GM19438 (cell line): ENCODE measurements around the gene SLC1A2.

ENCODE experiments used
- ATAC-seq: cut with Tn5 transposase; IDR thresholded peaks from one replicate; pipeline ENCODE4 v1.9.1; 2021; ENCODE audit warnings: low read depth; ENCODE audit not compliant: unreplicated experiment

SLC1A2 gene

GRCh38 chr11:35414776-35415175 is 4.6 kb downstream of the SLC1A2 start:
- no peak for ATAC-seq

- ATAC-seq: no peak
These were observed 5.0 kb downstream of the SLC1A2 start for GRCh38 chr11:35414311-35414710.

- ATAC-seq: no peak
These were observed 5.8 kb downstream of the SLC1A2 start for GRCh38 chr11:35413598-35413997.

DNA sequence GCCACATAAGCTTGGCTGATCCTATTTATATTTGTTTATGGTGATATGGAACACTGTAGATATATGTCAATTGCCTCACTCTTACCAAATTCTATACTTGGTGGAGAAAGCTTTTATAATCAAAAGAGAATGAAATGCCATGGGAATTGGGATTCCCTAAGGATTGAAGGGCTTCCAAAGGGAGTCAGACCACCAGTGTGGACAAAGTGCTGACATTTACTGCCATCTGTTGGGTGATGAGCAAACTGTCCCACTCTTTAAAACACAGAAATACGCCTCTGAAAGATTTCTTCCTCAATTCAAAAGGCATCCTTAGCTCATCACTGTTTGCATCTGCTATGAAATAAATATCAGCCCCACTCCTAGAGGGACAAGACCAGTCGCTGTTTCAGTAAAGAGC is 7.1 kb downstream of the SLC1A2 start:
- no peak for ATAC-seq

DNA sequence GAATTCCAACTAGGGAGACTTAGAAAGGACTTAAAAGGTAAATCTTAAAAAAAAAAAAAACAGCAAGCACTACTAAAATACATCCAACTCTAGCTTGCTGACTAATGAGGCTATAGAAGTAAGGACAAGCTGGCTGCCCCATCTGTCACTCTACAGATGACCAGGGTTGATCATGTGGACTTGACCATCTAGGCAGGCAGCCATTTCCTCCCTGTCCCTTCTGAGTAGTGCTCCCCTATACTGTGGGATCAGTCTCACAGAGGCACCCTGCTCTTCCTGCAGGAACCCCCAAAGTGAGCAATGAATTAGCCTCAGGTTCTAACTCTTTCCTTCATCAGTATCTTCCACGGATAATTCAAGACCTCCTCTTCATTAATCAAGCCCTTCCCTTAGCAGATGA is 12.3 kb downstream of the SLC1A2 start:
- no peak for ATAC-seq

- ATAC-seq: no peak
These were observed 15.0 kb downstream of the SLC1A2 start for GRCh38 chr11:35404388-35404775.

GRCh38 chr11:35403765-35404387 is 15.5 kb downstream of the SLC1A2 start:
- ATAC-seq: no peak

- ATAC-seq: no peak
These were observed 16.4 kb downstream of the SLC1A2 start for GRCh38 chr11:35402751-35403660.

DNA sequence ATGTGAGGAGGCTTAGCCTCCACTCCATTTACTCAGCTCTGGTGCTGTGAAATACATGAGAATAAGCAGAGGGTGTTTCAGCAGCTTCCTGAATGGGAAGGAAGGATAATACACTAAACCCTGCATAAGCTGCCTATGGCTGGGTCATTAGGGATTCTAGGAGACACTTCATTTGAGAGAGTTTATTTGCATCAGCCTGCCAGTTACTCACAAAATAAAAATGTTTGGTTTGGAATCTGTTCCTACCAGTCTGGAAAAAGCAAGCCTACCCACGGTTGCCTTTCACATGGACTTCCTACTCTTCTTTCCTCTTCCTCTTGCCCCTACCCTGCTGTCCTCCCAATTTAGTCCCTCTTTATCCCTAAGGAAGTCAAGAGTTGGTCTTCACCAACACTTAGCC is 20.5 kb downstream of the SLC1A2 start:
- ATAC-seq: no peak

DNA sequence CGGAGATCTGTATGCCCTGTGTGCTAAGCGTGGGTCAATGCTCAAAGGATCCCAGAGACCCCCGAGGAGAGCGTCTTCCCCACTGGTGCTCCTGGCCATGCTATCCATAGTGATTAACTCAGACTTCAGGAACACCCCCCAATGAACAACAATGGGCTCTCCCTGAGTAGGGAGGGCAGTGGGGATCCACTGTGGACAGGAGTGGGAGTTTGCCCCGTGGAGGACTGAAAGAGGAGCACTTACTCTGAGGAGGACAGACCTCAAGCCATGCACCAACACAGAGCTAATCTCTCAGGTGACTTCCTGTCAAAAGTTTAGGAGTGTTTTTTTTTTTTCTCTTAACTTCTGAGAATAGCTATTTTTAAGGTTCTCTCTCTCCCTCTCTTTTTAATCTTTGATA is 24.4 kb downstream of the SLC1A2 start:
- no peak for ATAC-seq

DNA sequence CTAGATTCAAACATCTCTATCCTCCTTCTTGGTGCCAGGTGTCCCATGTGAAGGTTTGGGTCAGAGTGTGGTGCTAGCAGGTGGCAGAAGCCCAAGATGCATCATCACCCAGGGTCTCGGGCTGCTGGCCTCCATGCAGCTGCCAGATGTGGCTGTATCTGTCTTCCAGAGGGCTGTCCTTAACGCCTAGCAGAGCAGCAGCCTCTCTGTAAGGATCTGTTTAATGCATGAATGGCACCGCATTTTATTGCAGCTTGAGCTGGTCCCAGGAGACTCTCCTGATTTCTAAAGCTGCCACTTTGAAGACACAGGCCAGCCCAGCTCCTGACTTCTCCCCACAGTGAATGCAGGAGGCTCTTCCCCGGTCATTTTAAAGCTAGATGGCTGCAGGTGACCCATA is 26.3 kb downstream of the SLC1A2 start:
- no peak for ATAC-seq

DNA sequence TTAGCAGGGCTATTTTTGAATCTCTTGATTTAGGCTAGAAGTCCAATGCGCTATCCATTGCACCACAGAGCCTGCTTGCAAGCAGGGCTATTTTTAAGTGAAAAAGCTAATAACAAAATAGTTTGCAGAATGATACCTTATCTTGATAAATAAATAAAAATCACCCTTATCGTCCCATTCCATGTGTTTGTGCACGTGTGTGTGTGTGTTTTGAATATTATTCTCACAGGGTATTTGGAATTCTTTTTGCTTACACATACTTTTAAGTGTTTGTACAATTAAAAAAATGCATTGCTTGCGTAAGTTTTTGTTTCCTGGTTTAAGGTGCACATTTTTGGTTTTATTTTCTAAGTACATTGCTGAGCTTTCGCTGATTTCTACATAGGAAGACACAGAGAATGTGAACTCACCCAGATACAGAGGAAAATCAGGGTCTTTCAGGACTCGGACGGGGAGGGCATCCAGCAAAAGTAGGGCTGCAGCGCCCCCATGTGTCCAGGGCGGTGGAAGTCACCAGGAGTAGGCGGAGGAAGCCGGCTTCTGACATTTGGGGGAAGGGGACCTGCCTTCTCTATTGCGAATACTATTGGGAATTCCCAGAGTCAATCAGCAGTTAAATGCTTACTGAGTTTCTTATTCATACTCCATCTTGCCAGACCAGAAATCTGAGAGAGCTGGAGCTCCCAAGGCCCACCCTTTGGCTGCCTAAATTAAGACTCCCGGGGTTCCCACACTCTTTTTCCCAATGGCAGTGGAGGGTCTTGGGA is 27.3 kb downstream of the SLC1A2 start:
- no peak for ATAC-seq

- peak; percentile 90 for ATAC-seq
These were observed 28.3 kb downstream of the SLC1A2 start for GRCh38 chr11:35390737-35391682.

GRCh38 chr11:35389897-35390465 is 29.4 kb downstream of the SLC1A2 start:
- ATAC-seq: no peak

DNA sequence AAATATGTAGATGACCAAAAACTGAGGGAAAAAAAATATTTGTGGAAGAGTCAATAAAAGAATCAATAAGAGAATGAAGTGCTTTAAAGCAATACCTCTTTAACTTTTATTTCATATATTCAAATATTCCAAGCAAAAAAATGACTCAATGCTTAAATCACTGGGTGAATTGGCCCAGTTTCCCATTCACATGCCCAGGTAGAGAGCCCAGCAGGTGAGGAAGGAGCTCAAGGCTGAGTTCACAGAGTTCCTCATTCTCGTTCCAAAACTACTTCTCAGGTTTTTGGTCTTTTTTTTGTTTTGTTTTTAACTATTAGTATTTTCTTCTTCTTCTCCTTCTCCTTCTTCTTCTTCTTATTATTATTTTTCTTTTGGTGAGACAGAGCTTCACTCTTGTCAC is 30.2 kb downstream of the SLC1A2 start:
- no peak for ATAC-seq

- no peak for ATAC-seq
These were observed 31.3 kb downstream of the SLC1A2 start for GRCh38 chr11:35388061-35388460.

- ATAC-seq: no peak
These were observed 32.0 kb downstream of the SLC1A2 start for GRCh38 chr11:35387111-35387982.

GRCh38 chr11:35383953-35384352 is 35.4 kb downstream of the SLC1A2 start:
- no peak for ATAC-seq

GRCh38 chr11:35381709-35382322 is 37.5 kb downstream of the SLC1A2 start:
- ATAC-seq: no peak
